Prostate gland (tissue), 2 donors: ENCODE data around the gene PRKAB1. TPM values are rescaled to one million over a fixed set of nuclear protein-coding genes. Genes with fewer than 3 reads are reported as not detected.

Source experiments
- DNase-seq: peaks from one replicate; pipeline ENCODE4 v3.0.0-alpha.2; 2019; ENCODE audit warnings: low spot score
- H3K27ac ChIP-seq, 2 donors: fragments of 200-600 bp; sonication (generic); 2 replicates each; pipeline ENCODE4 v1.5.1; 2017 to 2019
- H3K27me3 ChIP-seq: fragments of 200-600 bp; sonication (generic); replicated peaks from 2 replicates; pipeline ENCODE4 v1.5.1; 2019; ENCODE audit not compliant: insufficient read depth
- H3K36me3 ChIP-seq, 2 donors: fragments of 200-600 bp; sonication (generic); 1 replicate in 1 of 2; 2 replicates in 1 of 2; pipeline versions ENCODE4 v1.5.1 to v1.8.1; 2017 to 2019
- H3K4me1 ChIP-seq: fragments of 200-600 bp; sonication (generic); replicated peaks from 2 replicates; pipeline ENCODE4 v1.5.1; 2019
- H3K4me3 ChIP-seq, 2 donors: fragments of 200-600 bp; sonication (generic); 2 replicates each; pipeline ENCODE4 v1.5.1; 2017 to 2019
- H3K9me3 ChIP-seq: fragments of 200-600 bp; sonication (generic); 2 replicates; pipeline ENCODE4 v1.5.1; 2017
- CTCF ChIP-seq, 4 experiments: fragments of 200-600 bp in 2 of 4; fragments of 450-650 bp in 2 of 4; sonication (generic) in 2 of 4; IDR thresholded peaks; 1 replicate in 3 of 4; 2 replicates in 1 of 4; pipeline ENCODE4 v1.5.1; 2016 to 2019; ENCODE audit warnings: antibody characterized with exemption in 4 of 4, mild to moderate bottlenecking in 2 of 4, moderate library complexity in 2 of 4
- POLR2A ChIP-seq: fragments of 450-650 bp; IDR thresholded peaks from one replicate; pipeline ENCODE4 v1.6.1; 2016; ENCODE audit warnings: antibody characterized with exemption, mild to moderate bottlenecking
- POLR2AphosphoS5 ChIP-seq: sonication (generic); formaldehyde crosslinking; IDR thresholded peaks from one replicate; pipeline ENCODE4 v1.6.1; 2017; ENCODE audit warnings: antibody characterized with exemption
- WGBS: methylation state at CpG from one replicate; pipeline ENCODE4 v1.1.5; 2018; 5-methylcytosine and 5-hydroxymethylcytosine counted together
- intact Hi-C: fragments of 100-400 bp; cut with DNase I; formaldehyde crosslinking; loops from one replicate; pipeline ENCODE4 v1.14.2; 2022
- total RNA-seq, 2 donors: library from RNA; depleted of rRNA; stranded (reverse); fragments of >200 nt; gene quantifications; one replicate each; pipeline ENCODE4 v1.1.0, GENCODE V29; 2016

The PRKAB1 gene
- total RNA-seq, 2 donors from 2014 or later, result 17.3 to 36.7 TPM

GRCh38 chr12:119691202-119691810, 23.4 kb downstream of the PRKAB1 start:
- Histone ChIP-seq H3K27ac (no peak overlapping the region), H3K4me1 (no peaks in the 10 kb centered on the region), H3K27me3 (no peaks in the 10 kb centered on the region), H3K36me3 (no peaks in the 10 kb centered on the region), H3K4me3 (no peak overlapping the region), H3K9me3 (no peaks in the 10 kb centered on the region)
- no peak for TF ChIP-seq CTCF (IDR thresholded peaks at IDR 0.05)
- no peak for TF ChIP-seq POLR2AphosphoS5
- no peak for TF ChIP-seq POLR2A
- DNase-seq, result no peak
- 94% methylated on average over 6 of the region's 6 CpGs for WGBS
- intact Hi-C loops, result no loop called here

GRCh38 chr12:119692410-119692809, 24.5 kb downstream of the PRKAB1 start:
- intact Hi-C loops, result no loop called here
- 51% methylated on average over 5 of the region's 5 CpGs for WGBS
- no peak overlapping the region for H3K27ac ChIP-seq
- no peak overlapping the region for H3K4me3 ChIP-seq
- H3K27me3 ChIP-seq, result no peaks in the 10 kb centered on the region
- TF ChIP-seq POLR2AphosphoS5 (no peak), CTCF (IDR thresholded peaks at IDR 0.05) (no peak), POLR2A (no peak)
- no peak for DNase-seq
- H3K4me1 ChIP-seq, result no peaks in the 10 kb centered on the region
- no peaks in the 10 kb centered on the region for H3K9me3 ChIP-seq
- H3K36me3 ChIP-seq, result no peaks in the 10 kb centered on the region

DNA sequence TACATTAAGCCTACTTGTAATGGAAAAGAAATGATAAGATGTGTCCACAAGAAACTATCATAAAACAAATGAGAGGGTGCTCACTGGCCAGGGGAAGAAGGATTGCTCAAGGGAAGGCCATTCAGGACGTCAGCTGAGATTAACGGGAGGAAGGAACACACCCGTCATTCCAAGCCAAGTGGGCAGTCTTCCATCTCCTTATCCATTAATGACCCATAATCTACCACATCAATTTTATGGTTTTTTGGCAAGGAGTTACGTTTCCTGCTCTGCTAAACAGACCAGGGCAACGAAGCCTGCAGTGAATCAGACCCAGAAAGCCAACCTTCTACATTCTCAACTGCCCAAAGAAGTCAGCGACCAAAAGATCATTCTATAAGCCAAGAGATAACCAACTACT, 25.1 kb downstream of the PRKAB1 start:
- Histone ChIP-seq H3K27me3 (no peaks in the 10 kb centered on the region), H3K4me1 (no peaks in the 10 kb centered on the region), H3K4me3 (no peak overlapping the region), H3K36me3 (no peaks in the 10 kb centered on the region), H3K27ac (no peak overlapping the region), H3K9me3 (no peaks in the 10 kb centered on the region)
- 6% methylated on average over 6 of the region's 6 CpGs for WGBS
- no peak for TF ChIP-seq POLR2A
- peak; percentile 96 for TF ChIP-seq POLR2AphosphoS5
- peak; percentile 87 for DNase-seq
- intact Hi-C loops, result no loop called here

GRCh38 chr12:119693511-119693910, 25.6 kb downstream of the PRKAB1 start:
- no peak overlapping the region for H3K27ac ChIP-seq
- no peak overlapping the region for H3K4me3 ChIP-seq
- no peaks in the 10 kb centered on the region for H3K36me3 ChIP-seq
- no peak for DNase-seq
- 33% methylated on average over 1 of the region's 1 CpG for WGBS
- intact Hi-C loops, result no loop called here
- H3K4me1 ChIP-seq, result no peaks in the 10 kb centered on the region
- TF ChIP-seq POLR2A (no peak), CTCF (IDR thresholded peaks at IDR 0.05) (no peak), POLR2AphosphoS5 (no peak)
- H3K9me3 ChIP-seq, result no peaks in the 10 kb centered on the region
- H3K27me3 ChIP-seq, result no peaks in the 10 kb centered on the region

DNA sequence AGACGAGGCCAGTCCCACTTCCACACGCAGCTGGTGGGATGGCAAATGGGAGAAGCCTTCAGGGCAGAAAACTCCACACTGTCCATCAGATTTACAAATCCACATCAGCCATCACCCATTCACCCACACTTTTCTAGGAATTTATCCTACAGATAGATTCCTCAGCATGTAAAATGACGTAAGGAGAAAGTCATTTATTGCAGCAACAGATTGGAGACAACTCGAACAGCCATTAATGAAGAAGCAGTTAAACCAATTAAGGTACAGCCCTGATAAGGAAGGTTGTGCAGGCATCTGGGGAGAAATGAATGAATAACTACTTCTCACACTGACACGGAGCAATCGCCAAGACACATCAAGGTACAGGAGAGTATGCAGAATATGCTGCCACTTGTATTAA, 26.2 kb downstream of the PRKAB1 start:
- H3K27me3 ChIP-seq, result no peaks in the 10 kb centered on the region
- no peak for DNase-seq
- intact Hi-C loops, result no loop called here
- H3K36me3 ChIP-seq, result no peaks in the 10 kb centered on the region
- H3K4me1 ChIP-seq, result no peaks in the 10 kb centered on the region
- TF ChIP-seq CTCF (IDR thresholded peaks at IDR 0.05), result no peak
- TF ChIP-seq POLR2AphosphoS5, result no peak
- no peak for TF ChIP-seq POLR2A
- H3K9me3 ChIP-seq, result no peaks in the 10 kb centered on the region
- no peak overlapping the region for H3K4me3 ChIP-seq
- no peak overlapping the region for H3K27ac ChIP-seq
- 91% methylated on average over 6 of the region's 6 CpGs for WGBS
